CD4-positive, alpha-beta T cell treated with Interleukin-21 for 1 hour (primary cell): Measurements from ENCODE around the gene MAGI1.

Experiments used
- DNase-seq: peaks from one replicate; pipeline ENCODE4 v3.0.0-alpha.2; 2020

Gene MAGI1

GRCh38 chr3:65781594-65781993, 257.1 kb downstream of the MAGI1 start:
- DNase-seq, result no peak

DNA sequence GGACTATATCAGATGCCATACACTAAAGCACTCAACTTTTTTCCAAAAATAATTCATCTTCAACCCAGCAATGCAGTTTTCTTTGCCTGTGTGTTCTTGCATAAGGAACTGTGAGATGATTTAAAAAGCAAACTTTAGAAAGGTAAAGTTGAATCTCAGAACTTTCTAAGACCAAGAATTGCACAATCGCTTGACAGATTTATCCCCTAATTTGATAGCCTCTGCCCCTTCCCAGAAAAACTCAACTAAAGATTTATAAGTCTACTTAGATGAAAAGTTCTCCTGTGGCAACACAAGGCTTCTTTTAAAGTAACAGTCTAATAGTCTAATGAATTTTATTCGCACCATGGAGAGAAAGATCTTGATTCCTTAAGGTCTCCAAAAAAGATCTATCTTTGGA, 259.3 kb downstream of the MAGI1 start:
- DNase-seq, result no peak

DNA sequence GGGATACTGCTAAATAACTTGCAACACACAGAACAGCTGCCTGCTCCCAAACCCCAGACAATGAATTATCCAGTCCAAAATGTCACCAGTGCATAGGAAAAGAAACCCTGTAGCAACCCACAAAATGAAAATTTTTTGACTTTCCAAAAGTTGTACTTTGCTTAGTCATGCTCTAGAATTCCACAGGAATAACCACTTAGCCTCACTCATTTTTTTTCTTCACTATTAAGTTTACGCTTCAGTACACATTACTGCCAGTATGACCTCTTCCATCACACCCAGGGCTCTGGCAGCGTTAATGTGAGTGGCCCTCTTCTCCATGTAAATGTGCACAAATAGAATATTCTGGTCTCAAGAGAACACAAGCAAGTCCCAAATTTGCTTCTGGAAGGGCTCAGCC, 259.8 kb downstream of the MAGI1 start:
- DNase-seq, result no peak

- DNase-seq, result no peak
Observed at GRCh38 chr3:65777050-65777449, 261.7 kb downstream of the MAGI1 start.

DNA sequence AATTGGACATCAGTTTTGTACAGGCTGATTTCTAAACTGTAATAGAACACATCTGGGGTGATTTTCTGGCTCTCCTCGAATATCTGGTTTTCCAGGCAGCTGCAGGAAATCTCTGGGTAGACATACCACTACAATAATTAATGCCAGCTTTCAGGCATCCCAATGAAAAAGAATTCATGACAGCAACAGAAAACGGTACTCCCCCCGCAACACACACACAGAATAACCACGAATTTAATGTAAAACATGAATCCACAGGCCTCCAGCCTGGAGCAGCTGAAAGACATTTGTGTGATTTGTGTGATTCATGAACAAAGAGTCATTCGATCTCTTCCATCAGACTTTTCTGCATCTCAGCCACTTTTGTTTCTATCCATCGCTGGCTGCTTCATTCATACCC, 262.2 kb downstream of the MAGI1 start:
- no peak for DNase-seq

DNA sequence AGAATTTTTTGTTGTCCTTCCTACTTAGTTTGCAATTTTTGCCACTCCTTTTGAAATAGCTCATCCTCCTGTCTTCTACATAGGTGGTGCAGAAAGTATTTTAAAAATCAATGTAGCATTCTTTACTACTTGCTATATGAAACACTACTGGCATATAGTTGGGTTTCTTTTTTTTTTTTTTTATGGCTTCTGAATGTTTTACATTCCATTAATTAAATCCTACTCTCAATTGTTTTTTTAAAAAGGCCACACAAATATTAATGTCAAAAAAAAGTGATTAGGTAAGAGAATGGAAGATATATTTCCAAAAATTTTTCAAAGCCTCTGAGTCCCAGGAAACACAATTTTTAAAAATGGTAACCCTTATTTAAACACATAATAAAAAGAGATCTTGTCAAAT, 262.6 kb downstream of the MAGI1 start:
- DNase-seq, result no peak

DNA sequence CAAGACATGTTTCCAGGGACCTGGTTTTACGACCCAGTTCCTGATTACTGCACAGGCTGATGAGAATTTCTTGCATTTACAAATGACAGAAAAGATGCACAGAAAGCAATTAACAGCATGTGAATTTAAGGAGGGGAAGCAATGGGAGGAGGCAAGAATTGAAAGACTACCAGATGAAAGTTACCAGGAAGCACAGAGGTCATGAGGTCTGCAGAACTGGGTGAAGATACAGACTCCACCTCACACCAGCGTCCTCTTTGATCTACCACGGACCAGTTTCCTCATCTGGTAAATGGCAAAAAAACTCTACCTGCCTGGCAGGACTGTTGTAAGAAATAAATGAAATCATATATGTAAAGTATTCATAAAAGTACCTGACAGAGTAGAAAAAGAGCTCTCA, 266.0 kb downstream of the MAGI1 start:
- DNase-seq, result no peak

DNA sequence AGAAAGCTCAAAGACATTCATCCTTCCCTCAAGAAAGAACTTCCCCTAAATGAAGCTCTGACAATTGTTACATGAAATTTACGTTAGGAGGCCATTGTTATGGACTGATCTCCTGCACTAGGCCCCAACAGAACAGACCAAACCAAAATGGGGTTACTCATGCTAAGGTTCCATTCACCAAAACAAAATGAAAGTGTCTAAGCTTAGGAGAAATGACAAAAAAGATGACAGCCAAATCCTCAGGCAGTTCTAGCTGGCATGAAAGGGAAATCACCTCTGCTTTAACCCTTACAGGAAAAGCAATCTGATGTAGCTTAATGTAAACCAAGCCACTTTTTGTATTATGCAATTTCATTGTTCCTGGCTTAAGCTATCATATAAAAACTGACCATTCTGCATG, 271.2 kb downstream of the MAGI1 start:
- no peak for DNase-seq

DNA sequence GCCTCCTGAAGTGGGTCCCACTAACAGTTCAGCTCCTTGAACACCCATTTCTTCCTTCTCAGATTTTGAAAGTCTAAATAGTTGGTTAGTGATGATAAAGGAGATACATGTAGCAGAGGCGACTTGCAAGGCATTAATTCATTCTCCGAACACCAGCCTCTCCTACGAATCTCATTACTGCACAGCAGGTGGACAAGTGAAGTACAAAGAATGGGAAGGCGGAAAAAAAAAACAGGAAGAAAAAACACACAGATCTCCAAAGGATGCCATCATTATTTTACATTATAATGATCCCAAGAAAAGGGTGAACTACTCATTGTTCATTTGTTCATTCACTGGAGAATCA, 276.5 kb downstream of the MAGI1 start:
- DNase-seq, result no peak

DNA sequence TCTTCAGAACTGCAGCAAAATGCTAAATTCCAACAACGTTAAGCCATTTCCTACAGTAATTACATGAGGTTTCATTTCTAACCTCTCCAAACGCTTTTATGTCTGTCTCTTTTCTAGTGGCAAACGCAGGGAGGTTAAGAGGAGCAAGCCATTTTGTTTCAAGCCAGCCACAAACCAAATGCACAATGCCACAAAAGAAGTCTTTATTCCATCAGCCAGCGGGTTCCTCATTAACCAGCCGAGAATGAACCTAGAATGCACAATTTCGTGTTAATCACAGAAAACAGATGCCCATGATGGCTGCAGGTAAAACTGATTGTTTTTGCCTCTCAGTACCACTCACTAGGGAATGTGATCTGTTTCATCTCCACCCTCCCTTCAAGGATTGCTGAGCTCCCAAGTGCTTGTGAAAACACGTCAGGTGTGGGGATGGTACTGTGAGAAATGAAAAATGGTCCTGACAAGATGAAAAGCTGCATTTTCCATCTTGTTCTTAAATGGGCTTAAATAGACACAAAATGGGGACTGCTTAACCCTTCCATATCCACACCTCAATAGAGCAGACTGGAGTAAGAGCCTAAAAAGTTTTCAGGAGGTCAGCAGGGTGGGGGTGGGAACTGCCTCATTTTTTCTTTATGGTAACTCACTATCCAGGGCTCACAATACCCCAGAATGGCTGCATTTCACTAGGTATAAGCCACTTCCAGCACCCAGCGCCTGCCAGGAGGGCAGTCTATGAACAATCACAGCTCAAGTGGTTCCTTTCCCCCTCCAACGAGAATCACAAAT, 277.1 kb downstream of the MAGI1 start:
- no peak for DNase-seq

DNA sequence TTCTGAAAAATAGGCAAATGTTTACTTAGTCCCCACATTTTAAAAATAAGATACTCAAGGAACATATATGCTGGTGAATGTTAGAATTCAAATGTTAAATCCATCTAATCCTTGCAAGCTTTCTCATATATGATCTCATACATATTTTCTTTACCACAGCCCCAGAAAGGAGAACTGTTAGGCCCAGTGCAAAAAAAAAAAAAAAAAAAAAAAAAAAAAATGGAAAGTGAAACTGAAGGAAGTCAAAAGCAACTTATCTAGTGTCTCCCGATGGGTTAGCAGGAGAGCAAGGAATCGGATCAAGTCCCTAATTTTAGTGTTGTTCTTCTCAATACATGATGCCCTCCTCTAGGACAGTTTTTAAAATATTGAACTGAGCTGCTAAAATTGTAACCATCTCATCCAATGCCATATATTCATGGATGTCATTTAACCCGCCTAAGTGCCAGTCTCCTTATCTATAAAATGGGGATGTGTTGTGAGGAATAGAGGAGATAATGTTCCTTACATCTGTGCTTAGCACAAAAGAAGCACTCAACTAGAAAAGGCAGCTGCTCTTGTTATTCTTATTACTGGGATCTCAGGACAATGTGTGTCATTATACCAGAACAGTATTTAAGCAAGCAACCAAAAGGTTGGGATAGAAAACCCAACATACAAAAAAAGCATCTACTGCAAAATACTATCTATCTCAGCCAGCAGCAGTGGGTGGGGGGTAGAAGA, 279.7 kb downstream of the MAGI1 start:
- DNase-seq, result no peak

- DNase-seq, result no peak
Observed at GRCh38 chr3:65758438-65758837, 280.3 kb downstream of the MAGI1 start.

- no peak for DNase-seq
Observed at GRCh38 chr3:65752636-65753035, 286.1 kb downstream of the MAGI1 start.

- DNase-seq, result no peak
Observed at GRCh38 chr3:65751123-65751700, 287.5 kb downstream of the MAGI1 start.

DNA sequence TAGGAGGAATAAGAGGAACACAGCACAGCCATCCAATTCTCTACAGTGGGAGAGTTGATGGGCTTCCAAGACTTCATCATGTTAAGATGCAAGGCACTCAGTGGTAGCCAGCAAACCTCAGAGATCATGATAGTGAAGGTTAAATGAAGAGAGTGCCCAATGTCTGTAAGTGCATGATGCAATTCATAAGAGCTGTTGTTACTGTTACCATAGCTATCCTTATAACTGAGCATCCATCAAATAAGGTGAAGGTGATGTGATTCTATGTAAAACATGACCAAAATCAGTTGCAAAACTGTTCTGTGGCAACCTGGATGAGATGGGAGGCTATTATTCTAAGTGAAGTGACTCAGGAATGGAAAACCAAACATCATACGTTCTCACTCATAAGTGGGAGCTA, 289.7 kb downstream of the MAGI1 start:
- no peak for DNase-seq

DNA sequence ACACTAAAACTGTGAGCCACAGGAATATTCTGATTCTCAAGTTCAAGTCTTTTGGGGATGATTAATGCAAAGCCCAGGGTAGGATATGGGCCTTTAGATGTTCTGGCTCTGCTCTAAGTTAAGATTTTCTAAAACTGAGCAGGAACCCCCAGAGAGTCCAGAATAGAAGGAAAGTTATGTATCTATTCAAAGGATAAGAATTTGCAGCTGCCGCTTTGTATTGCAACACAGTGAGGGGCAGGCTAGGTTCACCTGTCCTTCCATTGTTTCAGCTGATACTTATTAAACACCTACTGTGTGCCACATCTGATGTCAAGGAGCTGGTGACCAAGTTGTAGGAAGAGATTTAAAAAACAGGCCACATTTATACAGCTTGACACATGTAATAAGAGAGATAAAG, 290.4 kb downstream of the MAGI1 start:
- DNase-seq, result no peak

- DNase-seq, result no peak
Observed at GRCh38 chr3:65746848-65747247, 291.9 kb downstream of the MAGI1 start.

GRCh38 chr3:65745306-65745705, 293.4 kb downstream of the MAGI1 start:
- DNase-seq, result no peak

GRCh38 chr3:65742914-65743313, 295.8 kb downstream of the MAGI1 start:
- DNase-seq, result no peak

GRCh38 chr3:65741540-65741939, 297.2 kb downstream of the MAGI1 start:
- no peak for DNase-seq

DNA sequence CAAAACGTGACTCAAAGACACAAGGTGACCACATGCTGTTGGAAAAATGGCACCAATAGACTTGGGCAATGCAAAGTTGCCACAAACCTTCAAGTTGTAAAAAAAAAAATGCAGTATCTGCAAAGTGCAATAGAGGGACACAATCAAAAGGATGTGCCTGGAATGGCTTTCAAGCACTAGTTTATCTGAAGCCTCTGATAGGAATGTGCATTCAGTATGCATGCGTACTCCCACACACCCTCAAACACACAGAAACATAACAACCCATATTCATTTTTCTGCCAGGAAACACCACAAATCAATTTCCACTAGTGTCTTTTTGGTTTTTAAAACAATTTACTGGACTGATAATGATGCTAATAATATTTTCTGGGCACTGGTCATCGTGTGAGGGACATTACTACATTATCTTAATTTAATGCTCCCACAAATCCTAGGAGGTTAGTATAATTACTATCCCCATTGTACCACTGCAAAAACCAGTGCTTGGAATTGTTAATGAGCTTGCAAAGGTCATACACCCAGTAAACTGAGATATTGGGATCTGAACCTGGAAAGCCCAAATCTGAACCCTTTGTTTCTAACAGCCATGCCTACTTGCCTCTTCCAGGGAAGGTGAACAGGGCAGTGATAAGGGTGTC, 298.7 kb downstream of the MAGI1 start:
- no peak for DNase-seq

- no peak for DNase-seq
Observed at GRCh38 chr3:65734792-65735191, 303.9 kb downstream of the MAGI1 start.

DNA sequence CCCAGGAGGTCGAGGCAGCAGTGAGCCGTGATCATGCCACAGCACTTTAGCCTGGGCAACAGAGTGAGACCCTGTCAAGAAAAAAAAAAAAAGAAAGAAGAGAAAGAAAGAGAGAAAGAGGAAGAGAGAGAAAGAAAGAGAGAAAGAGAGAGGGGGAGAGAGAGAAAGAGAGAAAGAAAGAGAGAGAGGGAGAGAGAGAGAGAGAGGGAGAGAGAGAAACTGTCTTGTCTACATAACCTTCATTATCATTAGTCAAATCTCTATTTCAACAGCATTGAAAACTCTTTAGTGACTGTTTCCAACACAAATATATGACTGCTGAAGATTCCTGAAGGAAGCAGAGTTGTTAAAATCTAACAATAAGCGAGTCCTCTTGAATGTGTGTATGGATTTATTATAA, 304.3 kb downstream of the MAGI1 start:
- DNase-seq, result no peak

GRCh38 chr3:65733459-65733858, 305.3 kb downstream of the MAGI1 start:
- no peak for DNase-seq
